ENCODE data around the gene MARCHF6.
"Not testable (repeated sequence)": the region's sequence is repeated elsewhere in the genome, so short reads cannot be mapped to it uniquely, and the experiment has no call there.

The MARCHF6 gene

GRCh38 chr5:10387690-10388089 is 34.2 kb downstream of the MARCHF6 start:
- no peak for DNase-seq

GRCh38 chr5:10391130-10391529 is 37.6 kb downstream of the MARCHF6 start:
- no peak for DNase-seq

- not testable (repeated sequence) for DNase-seq
Measured at GRCh38 chr5:10392567-10393328, 39.3 kb downstream of the MARCHF6 start.

- no peak for DNase-seq
Measured at GRCh38 chr5:10393491-10393890, 40.0 kb downstream of the MARCHF6 start.

GRCh38 chr5:10396552-10396951 is 43.1 kb downstream of the MARCHF6 start:
- DNase-seq: no peak

GRCh38 chr5:10399839-10400238 is 46.3 kb downstream of the MARCHF6 start:
- no peak for DNase-seq

- DNase-seq: no peak
Measured at GRCh38 chr5:10400411-10400810, 46.9 kb downstream of the MARCHF6 start.

- DNase-seq: no peak
Measured at GRCh38 chr5:10400831-10401230, 47.3 kb downstream of the MARCHF6 start.

- DNase-seq: no peak
Measured at GRCh38 chr5:10401498-10401897, 48.0 kb downstream of the MARCHF6 start.

Measured in NCI-H524 treated with DMSO at 0.1 percent for 48 hours (cell line).